Body of pancreas (tissue), 4 donors: ENCODE data around the gene DRC7.

Experiments
- CTCF ChIP-seq, 7 experiments: fragments of 450-650 bp in 4 of 7; fragments of 200-600 bp in 3 of 7; sonication (generic) in 3 of 7; IDR thresholded peaks; one replicate each; pipeline ENCODE4 v1.5.1; 2016 to 2019; ENCODE audit warnings: antibody characterized with exemption in 7 of 7
- POLR2A ChIP-seq, 3 donors: fragments of 450-650 bp; IDR thresholded peaks; one replicate each; pipeline ENCODE4 v1.6.1; 2016; ENCODE audit warnings: antibody characterized with exemption in 3 of 3, mild to moderate bottlenecking in 2 of 3

DNA sequence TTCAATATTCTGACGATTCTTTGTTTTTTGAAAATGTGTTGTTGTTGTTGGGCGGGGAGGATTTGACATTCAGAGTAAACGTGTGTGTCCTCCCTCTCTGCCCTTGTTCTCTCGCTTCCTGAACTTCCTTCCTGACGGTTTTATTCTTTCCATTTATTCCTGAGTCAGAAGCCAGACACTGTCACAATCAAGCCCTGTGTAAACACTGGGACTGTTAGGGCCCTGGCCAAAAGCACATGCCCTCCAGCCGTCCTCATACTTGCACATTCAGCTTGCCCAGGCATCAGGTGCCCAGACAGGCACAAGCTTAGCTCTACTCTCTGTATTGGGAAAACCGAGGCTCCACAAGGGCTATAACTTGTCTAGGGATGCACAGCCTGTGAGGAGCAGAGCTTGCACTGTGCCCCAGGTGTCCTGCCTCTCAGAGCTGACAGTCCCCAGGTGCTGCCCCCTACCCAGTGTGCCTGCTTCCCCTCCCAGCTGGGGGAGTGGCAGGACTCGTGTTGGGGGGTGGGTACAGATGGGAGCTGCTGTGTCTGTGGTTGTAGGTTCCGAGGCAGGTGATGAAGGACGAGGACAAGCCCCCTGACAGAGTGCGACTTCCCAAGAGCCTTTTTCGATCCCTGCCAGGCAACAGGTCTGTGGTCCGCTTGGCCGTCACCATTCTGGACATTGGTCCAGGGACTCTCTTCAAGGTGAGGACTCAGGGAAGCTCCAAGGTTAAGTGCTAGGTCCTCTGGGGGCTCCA is 16.8 kb upstream of the DRC7 start:
- TF ChIP-seq POLR2A (IDR thresholded peaks at IDR 0.05) = no peak
- TF ChIP-seq CTCF (IDR thresholded peaks at IDR 0.05) = peak in 1 of 7 experiments; percentile 13
